Psoas muscle (tissue), 8 donors: ENCODE results near the gene STX2. TPM values are rescaled to one million over a fixed set of nuclear protein-coding genes. Genes with fewer than 3 reads are reported as not detected.

Experiments
- ATAC-seq, 4 donors: fragments of 200-7000 bp; cut with Tn5 transposase; one replicate each; pipeline ENCODE4 v1.9.1; 2020; ENCODE audit warnings: moderate library complexity in 3 of 4, mild to moderate bottlenecking in 2 of 4
- DNase-seq, 2 donors: peaks; one replicate each; pipeline ENCODE4 v3.0.0-alpha.2; 2020
- H3K27ac ChIP-seq: fragments of 200-600 bp; one replicate; pipeline ENCODE4 v1.8.0; 2022
- H3K27me3 ChIP-seq, 3 donors: fragments of 200-600 bp in 1 of 3; one replicate each; pipeline versions ENCODE4 v1.6.1 to v1.8.0; 2013 to 2022; ENCODE audit warnings: low read length in 2 of 3, mild to moderate bottlenecking in 2 of 3, moderate library complexity in 1 of 3; ENCODE audit not compliant: insufficient read depth in 3 of 3
- H3K36me3 ChIP-seq, 2 donors: fragments of 200-600 bp in 1 of 2; one replicate each; pipeline versions ENCODE4 v1.6.1 to v1.8.0; 2013 to 2022; ENCODE audit warnings: low read depth in 1 of 2, mild to moderate bottlenecking in 1 of 2, moderate library complexity in 1 of 2; ENCODE audit not compliant: insufficient read depth in 1 of 2
- H3K4me1 ChIP-seq: fragments of 200-600 bp; one replicate; pipeline ENCODE4 v1.8.0; 2022
- H3K4me3 ChIP-seq: fragments of 200-600 bp; one replicate; pipeline ENCODE4 v1.8.0; 2022; ENCODE audit warnings: mild to moderate bottlenecking
- H3K9me3 ChIP-seq: fragments of 200-600 bp; one replicate; pipeline ENCODE4 v1.8.0; 2022
- WGBS, 3 donors: extraction: QIAGEN DNeasy Blood & Tissue Kit; methylation state at CpG; one replicate each; pipeline versions ENCODE4 v1.1.6 to v1.1.7; 2013; 5-methylcytosine and 5-hydroxymethylcytosine counted together
- intact Hi-C, 2 donors: fragments of 100-400 bp; cut with DNase I; formaldehyde crosslinking; loops; one replicate each; pipeline versions ENCODE4 v1.11.0 to v1.14.2; 2022
- polyA plus RNA-seq, 3 donors: library from polyadenylated mRNA; stranded (reverse); fragments of 200-250 nt; gene quantifications; one replicate each; pipeline ENCODE4 v1.2.3, GENCODE V29; 2013
- total RNA-seq, 4 donors: library from RNA; stranded (reverse); fragmentation: NEBNext Ultra II Directional in 2 of 4; extraction: Animal tissue kit (Norgen Biotek cat#: 25700) in 2 of 4; gene quantifications; one replicate each; pipeline versions ENCODE4 v1.2.1 to v1.2.4, GENCODE V29; 2021 to 2023
- TF ChIP-seq, protein P1 (sequence below): fragments of 200-600 bp; IDR thresholded peaks from one replicate; pipeline ENCODE4 v1.8.0; 2022; ENCODE audit warnings: antibody characterized with exemption
- donor health status: healthy with polysubstance abuse.
- donor health status: DM: no; HTN: no; CAD: no; lungs with moderate emphysema.
- donor health status: Bipolar disorder and iron deficiency.
- donor health status: healthy.
- donor health status: DM: yes; HTN: yes; CAD: no.
- donor health status: DM: no; HTN: no; CAD: no.
- donor health status: DM: no; HTN: no; CAD: no.
- donor health status: DM: yes; HTN: yes; CAD: no.

STX2 gene
- total and polyA plus RNA-seq, 7 donors = 5.4 to 11.3 (median 6.2) TPM

DNA sequence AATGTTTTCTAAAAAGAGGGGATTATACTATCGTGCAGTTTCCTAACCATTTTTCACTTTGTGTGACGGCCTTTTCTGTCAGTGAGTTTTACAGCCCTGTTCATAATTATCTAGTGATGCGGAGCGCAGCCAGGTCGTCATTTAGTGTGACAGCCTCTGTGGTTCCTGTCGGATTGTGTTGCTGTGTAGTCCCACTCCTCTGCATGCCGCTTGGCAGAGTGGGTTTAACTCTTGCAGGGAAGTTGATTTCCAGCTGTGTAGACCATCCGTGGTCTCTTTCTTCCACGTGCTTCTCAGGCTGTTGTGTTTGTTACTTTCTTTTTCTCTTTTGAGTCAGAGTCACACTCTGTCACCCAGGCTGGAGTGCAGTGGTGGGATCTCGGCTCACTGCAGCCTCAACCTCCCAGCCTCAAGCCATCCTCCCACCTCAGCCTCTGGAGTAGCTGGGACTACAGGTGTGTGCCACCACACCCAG is 41.4 kb upstream of the STX2 start:
- Histone ChIP-seq H3K36me3 (peaks cover 0 to 22% of the 10 kb centered on the region in 2 donors), H3K27me3 (no peaks in the 10 kb centered on the region), H3K4me1 (no peaks in the 10 kb centered on the region), H3K9me3 (no peaks in the 10 kb centered on the region), H3K27ac (no peak overlapping the region), H3K4me3 (peak overlapping the region; percentile 18)
- ATAC-seq (no peak), DNase-seq (no peak)
- 22 to 31% (median 25%) methylated on average over 10 of the region's 10 CpGs for WGBS, 3 donors
- TF ChIP-seq, protein P1, sequence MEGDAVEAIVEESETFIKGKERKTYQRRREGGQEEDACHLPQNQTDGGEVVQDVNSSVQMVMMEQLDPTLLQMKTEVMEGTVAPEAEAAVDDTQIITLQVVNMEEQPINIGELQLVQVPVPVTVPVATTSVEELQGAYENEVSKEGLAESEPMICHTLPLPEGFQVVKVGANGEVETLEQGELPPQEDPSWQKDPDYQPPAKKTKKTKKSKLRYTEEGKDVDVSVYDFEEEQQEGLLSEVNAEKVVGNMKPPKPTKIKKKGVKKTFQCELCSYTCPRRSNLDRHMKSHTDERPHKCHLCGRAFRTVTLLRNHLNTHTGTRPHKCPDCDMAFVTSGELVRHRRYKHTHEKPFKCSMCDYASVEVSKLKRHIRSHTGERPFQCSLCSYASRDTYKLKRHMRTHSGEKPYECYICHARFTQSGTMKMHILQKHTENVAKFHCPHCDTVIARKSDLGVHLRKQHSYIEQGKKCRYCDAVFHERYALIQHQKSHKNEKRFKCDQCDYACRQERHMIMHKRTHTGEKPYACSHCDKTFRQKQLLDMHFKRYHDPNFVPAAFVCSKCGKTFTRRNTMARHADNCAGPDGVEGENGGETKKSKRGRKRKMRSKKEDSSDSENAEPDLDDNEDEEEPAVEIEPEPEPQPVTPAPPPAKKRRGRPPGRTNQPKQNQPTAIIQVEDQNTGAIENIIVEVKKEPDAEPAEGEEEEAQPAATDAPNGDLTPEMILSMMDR = no peak
- intact Hi-C loops = no loop called here

DNA sequence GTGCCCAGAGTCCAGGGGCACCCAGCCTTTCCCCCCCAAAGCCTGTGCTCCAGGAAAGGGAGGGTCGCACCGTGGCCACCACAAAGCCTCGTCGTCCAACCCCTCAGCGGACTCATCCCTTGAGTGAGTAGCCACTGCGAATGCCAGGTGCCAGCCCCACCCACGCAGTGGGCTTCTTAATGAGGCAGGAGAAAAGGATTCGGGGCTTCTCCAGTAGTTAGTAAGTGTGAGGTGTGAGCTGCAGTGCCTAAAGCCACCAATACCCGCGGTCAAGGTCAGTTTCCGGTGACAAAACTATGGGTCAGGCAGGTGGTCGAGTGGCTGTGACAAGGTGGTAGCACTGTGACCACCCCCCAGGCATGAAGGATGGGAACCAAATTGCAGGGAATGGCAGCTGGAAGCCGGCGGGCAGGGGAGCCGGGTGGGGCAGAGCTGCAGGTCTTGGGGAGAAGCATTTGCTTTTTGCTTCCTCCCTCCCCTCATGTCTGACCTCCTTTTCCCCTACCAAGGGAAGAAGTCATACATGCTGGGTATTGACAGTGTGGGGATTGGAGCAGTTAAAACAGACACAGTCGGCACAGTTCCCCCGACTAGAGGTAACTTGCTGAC is 40.8 kb upstream of the STX2 start:
- intact Hi-C loops = no loop called here
- no peak overlapping the region for H3K27ac ChIP-seq
- no peaks in the 10 kb centered on the region for H3K4me1 ChIP-seq
- H3K27me3 ChIP-seq = no peaks in the 10 kb centered on the region
- H3K9me3 ChIP-seq = no peaks in the 10 kb centered on the region
- H3K36me3 ChIP-seq = peaks cover 0 to 28% of the 10 kb centered on the region in 2 donors
- WGBS, 3 donors = 39 to 59% (median 48%) methylated on average over 17 of the region's 17 CpGs
- DNase-seq = no peak
- TF ChIP-seq, protein P1 = no peak
- no peak for ATAC-seq
- peak overlapping the region; percentile 18 for H3K4me3 ChIP-seq

DNA sequence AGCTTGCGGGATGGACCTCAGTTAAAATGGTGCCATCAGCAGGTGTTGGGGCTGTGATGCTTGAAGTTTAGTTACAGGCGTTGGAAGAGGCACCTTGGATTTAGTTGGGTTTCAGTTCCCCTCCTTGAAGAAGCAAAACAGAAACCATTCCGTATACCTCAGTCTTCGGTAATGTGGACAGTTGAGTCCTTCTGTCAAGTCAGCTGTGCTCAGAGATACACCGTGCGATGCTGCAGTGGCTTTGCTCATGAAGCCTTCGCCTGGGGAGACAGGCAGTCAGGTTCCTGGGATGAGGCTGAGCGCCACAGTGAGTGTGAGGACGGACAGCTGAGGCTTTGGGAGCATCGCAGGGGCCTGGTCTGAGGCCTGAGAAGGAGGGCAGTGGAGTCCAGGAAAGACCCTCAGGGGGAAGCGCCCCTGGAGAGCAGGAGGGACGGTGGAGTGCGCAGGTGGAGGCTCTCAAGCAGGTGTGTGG is 40.2 kb upstream of the STX2 start:
- Histone ChIP-seq H3K9me3 (no peaks in the 10 kb centered on the region), H3K4me1 (peaks cover 3% of the 10 kb centered on the region), H3K4me3 (no peak overlapping the region), H3K27ac (no peak overlapping the region), H3K36me3 (peaks cover 5 to 34% of the 10 kb centered on the region in 2 donors), H3K27me3 (no peaks in the 10 kb centered on the region)
- TF ChIP-seq, protein P1 = no peak
- peak in 1 of 4 donors; percentile 39 for ATAC-seq
- DNase-seq = no peak
- 82 to 85% (median 84%) methylated on average over 13 of the region's 13 CpGs for whole genome bisulfite sequencing, 3 donors
- intact Hi-C loops = no loop called here

DNA sequence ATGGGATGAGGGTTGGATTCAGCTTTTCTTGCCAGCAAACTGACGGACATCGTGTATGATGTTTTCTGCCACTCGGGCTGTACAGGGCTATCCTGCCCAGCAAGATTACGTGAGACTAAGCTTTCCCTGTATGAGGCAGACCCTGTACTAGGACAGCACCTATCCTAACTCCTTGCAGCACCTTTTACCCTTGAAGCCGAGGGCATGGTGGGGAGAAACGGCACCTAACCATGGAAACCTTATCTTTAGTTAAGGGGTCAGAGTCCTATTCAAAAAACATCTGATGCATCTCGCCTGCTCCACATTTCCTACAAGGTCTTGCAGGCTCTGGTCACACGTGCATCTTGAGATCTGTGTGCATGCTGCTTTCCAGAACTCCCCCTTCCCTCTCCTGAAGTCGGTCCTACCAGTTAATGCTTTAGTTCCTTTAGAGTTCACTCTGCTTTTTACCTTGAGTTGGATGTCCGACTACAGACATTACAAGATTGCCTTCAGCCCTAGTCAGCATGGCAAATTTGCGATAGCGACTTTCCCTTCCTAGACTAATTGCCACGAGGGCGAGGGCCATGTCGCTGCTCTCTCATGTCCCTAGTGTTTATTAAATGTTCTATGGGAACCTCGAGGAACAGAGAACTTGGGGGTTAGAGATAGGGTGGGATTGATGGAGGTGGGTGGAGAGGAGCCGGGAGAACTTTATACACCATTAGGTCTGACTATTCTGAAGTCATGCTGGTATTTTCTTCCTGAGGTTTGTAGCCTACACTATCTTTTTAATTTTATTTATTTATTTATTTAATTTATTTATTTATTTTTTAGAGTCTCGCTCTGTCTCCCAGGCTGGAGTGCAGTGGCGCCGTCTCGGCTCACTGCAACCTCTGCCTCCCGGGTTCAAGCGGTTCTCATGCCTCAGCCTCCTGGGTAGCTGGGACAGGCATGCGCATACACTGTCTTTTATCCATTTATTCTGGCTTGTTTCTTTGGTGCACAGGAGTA is 39.4 kb upstream of the STX2 start:
- WGBS, 3 donors = 71 to 77% (median 73%) methylated on average over 24 of the region's 24 CpGs
- no peak overlapping the region for H3K27ac ChIP-seq
- no peak for DNase-seq
- H3K27me3 ChIP-seq = no peaks in the 10 kb centered on the region
- peaks cover 11% of the 10 kb centered on the region for H3K4me1 ChIP-seq
- ATAC-seq = no peak
- H3K36me3 ChIP-seq = peaks cover 5 to 42% of the 10 kb centered on the region in 2 donors
- H3K9me3 ChIP-seq = no peaks in the 10 kb centered on the region
- intact Hi-C loops = no loop called here
- no peak overlapping the region for H3K4me3 ChIP-seq
- TF ChIP-seq, protein P1 = no peak
